Measurements from ENCODE around the gene DDAH1. TPM values are rescaled to one million over a fixed set of nuclear protein-coding genes. Genes with fewer than 3 reads are reported as not detected.

The DDAH1 gene
- polyA plus RNA-seq, 3 donors = 5.4 to 9.1 (median 5.6) TPM

DNA sequence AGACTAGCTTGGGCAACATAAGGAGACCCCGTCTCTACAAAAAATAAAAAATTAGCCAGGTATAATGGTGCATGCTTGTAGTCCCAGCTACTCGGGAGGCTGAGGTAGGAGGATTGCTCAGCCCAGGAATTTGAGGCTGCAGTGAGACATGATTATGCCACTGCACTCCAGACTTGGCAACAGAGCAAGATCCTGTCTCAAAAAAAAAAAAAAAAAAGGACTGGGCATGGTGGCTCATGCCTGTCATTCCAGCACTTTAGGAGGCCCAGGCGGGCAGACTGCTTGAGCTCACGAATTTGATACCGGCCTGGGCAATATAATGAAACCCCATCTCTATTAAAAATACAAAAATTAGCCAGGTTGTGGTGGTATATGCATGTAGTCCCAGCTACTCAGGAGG, 141.2 kb downstream of the DDAH1 start:
- 89 to 98% (median 96%) methylated on average over 5 of the region's 5 CpGs for WGBS, 3 donors

DNA sequence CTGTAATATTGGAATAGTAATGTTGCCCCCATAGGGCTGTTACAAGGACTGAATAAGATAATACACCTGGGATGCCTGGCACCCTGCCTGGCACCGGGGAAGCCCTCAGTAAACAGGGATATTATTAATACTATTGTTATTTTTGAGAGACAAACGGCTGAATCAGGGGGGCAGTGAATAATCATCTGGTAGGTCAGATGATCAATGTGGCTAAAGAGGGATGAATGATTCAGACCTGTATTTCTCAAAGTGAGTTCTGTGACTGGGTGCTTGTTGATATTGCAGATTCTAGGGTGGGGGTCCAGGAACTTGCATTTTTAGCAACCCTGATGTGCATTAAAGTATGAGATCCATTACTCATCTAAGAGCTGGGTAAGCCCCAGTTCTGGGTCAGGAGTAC, 142.3 kb downstream of the DDAH1 start:
- H3K27ac ChIP-seq (ENCODE audit: low read depth, low read length) = no peak overlapping the region
- 76 to 83% (median 82%) methylated on average over 2 of the region's 2 CpGs for WGBS, 3 donors

More for the DNA sequence above, 141.2 kb downstream of the DDAH1 start:
- no peak overlapping the region for H3K27ac ChIP-seq (ENCODE audit: low read depth, low read length)

DNA sequence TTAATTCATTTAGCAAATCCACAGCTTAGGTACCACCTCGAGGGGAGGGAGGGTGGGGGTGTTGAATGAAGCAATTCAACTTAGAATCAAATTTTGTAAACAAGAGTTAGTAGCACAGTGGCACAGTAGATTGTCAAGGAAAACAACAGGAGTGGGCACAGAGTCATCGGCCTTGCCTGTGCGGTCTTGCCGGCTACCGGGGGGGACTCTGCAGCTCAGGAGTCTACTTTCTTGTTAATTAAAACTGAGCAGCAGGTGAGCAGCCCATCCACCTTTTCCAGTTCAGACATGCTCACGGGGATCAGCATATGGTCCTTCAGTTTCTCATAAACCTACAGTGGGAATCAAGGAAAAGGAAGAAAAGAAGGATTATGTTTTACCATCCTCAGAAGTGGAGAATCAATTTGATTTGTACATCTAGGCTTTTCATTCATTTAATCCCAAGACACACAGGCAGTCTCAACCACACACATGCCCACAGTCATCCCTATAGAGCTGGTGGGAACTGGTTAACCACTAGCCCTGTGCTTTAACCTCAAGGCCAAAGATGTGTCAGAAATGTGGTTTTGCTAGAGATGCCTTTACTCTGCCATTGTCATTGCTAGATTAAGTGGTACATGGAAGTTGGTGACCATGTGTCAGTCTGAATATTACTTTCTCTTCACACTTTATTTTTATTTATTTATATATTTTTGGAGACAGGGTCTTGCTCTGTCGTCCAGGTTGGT, 143.6 kb downstream of the DDAH1 start:
- H3K27ac ChIP-seq (ENCODE audit: low read depth, low read length) = no peak overlapping the region
- WGBS, 3 donors = 82 to 89% (median 88%) methylated on average over 7 of the region's 7 CpGs

DNA sequence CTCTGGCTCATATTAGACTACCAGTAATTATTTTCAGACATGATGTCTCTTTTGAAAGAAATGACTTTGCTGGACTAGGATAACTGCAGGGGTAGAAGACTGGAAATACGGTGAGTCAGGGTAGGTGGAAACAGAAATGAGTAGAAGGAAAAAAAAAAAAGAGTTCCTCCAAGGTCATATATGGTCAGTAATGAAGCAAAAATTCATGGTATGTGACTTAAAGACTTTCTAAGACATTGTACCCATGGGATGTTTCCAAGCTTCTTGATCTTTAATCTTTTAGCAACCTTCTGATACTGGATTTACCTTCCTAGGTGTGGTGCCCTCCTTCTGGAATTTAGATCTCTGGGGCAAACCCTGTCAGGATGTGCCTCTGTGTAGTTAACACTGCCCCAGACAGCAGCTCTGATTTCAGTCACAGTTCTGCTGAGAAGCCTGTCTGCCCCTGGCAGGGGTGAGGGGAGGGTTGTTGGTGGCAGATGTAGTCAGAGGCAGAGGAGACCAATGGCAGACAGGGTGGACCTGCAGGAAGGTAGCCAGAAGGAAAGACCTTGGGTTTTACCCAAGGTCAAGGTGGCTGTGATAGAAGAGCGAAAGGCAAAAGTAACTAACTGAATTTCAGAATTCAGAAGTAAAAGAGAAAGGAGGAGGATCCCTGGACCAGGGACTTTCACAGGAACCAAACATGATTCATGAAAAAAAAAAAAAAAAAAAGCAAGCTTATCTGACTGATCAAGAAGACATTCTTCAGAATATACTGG, 144.4 kb downstream of the DDAH1 start:
- 67 to 86% (median 76%) methylated on average over 2 of the region's 2 CpGs for WGBS, 3 donors
- no peak overlapping the region for H3K27ac ChIP-seq (ENCODE audit: low read depth, low read length)

DNA sequence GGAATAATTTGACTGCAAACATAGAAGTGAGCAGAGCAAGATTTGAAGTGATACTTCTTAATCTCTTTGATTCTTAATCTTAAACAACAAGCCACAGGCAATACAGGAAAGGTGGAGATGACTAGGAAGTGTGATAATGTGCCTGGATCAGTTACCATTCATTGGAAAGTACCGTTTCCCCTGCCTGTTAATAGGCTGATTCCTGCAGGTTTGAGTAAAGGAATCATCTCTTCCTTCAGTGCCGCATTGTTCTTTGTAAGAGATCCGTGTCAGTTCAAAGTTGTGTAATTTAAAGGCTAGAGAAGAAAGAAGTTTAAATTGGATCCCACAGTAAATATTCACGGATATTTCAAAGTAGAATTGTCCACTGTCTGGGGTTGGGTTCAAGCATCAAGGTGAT, 145.0 kb downstream of the DDAH1 start:
- 51 to 82% (median 63%) methylated on average over 4 of the region's 4 CpGs for WGBS, 3 donors
- no peak overlapping the region for H3K27ac ChIP-seq (ENCODE audit: low read depth, low read length)

DNA sequence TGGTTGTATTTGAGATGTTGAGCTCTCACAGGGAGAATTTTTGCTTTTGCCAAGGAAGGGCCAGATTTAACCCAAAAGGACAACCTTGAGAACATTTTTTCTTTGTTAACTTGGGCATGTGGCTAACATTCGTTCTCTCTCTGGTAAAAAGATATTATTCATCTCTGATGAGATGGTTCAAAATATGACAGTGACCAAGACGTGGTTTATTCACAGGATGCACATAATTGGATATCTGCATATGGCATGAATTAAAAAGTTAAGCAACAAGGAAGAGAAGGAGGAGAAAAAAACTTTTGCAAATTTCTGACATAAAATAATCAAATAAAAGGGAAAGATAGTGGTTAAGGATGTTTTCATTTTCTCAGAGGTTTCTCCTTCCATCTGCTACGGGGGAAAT, 145.5 kb downstream of the DDAH1 start:
- no peak overlapping the region for H3K27ac ChIP-seq (ENCODE audit: low read depth, low read length)
- WGBS, 3 donors = 73 to 90% (median 73%) methylated on average over 3 of the region's 3 CpGs

DNA sequence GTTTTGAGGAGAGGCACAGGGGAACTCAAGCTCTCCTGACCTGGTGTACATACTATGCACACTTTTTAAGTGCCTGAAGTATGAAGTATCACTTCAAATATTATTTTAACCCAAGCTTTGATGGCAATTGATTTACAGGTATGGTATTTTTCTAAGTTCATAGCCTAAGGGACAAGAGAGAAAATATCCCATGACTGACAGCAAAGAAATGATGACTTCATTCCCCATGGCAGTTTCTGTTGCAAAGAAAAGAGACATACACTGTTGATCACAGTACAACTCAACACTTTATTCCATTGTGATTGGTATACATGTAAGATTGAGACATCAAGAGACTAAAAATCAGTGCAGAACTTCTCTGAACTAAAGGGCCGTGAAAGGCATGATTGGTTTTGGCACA, 146.7 kb downstream of the DDAH1 start:
- 87 to 100% (median 91%) methylated on average over 1 of the region's 1 CpG for WGBS, 3 donors

DNA sequence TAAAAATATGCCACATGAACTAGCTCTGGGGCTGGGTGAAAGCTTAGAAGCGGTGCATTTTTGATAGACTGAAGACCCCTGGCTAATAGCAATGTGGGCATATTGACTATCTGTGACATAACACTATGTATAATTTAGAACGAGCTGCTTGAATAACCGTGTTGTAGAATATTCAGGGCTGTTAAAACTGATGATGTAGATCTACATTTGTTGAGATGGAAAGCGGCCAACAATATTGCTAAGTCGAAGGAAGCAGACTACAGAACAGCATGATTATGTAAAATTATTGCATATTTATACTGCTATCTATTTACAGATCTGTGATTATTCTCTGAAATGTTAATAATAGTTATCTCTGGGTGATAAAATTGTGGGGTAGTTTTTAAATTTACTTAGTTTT, 147.4 kb downstream of the DDAH1 start:
- H3K27ac ChIP-seq (ENCODE audit: low read depth, low read length) = no peak overlapping the region
- WGBS, 3 donors = 71 to 81% (median 73%) methylated on average over 5 of the region's 5 CpGs

More for the DNA sequence above, 146.7 kb downstream of the DDAH1 start:
- H3K27ac ChIP-seq (ENCODE audit: low read depth, low read length) = no peak overlapping the region

DNA sequence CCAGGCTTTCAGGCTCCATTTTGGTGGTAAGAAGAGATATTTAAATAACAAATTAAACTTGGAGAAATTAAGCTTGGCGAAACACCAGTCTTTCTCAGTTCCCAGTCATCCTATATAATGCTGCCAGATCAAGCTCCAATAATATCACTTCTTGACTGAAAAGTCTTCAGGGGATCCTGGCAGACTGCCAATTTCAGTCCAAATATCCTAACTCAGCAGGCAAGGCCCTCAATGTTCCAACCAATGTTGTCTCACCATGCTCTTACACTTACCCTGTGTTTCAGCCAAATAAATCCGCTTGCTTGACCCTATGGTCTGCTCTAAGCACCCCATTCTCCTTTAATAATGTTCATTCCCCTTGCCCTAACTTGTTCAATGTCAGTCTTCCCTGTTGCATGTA, 148.6 kb downstream of the DDAH1 start:
- no peak overlapping the region for H3K27ac ChIP-seq (ENCODE audit: low read depth, low read length)
- WGBS, 3 donors = 92 to 98% (median 95%) methylated on average over 2 of the region's 2 CpGs

DNA sequence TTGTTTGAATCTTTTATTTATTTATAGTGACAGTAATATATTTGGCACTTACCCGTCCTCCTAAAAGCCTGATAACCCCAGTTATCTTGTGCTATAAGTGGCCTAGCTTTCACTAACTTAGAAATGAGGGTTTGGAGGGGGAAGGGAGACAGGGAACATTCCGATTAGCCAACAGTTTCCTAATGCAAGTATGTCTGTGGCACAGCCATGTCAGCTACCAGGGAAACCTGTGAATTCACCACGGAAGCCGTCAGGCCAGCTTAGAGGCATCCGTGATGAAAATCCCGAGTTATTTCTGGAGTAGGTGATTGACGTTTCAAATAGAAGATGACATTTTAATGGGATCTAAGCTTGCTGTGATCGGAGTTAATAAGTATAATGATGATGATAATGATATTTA, 149.2 kb downstream of the DDAH1 start:
- 75 to 83% (median 79%) methylated on average over 8 of the region's 8 CpGs for WGBS, 3 donors
- H3K27ac ChIP-seq (ENCODE audit: low read depth, low read length) = no peak overlapping the region

DNA sequence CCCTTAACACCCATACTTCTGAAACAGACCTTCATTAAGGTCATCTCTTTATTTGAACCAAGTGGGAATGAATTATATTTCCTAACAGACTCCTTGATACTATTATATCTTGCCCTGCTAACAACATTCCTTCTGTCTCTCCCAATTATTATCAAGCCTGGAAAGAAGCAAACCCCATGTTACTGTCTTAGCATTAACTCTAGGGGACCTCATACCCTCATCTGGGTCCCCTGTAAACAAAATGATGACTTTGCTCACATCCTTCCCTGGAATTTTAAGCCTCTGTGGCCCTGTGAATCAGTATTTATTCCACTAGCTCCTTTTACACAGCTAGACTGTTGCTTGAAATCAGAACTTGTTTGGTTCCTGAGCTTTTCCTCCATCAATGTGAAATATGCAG, 150.2 kb downstream of the DDAH1 start:
- no peak overlapping the region for H3K27ac ChIP-seq (ENCODE audit: low read depth, low read length)

DNA sequence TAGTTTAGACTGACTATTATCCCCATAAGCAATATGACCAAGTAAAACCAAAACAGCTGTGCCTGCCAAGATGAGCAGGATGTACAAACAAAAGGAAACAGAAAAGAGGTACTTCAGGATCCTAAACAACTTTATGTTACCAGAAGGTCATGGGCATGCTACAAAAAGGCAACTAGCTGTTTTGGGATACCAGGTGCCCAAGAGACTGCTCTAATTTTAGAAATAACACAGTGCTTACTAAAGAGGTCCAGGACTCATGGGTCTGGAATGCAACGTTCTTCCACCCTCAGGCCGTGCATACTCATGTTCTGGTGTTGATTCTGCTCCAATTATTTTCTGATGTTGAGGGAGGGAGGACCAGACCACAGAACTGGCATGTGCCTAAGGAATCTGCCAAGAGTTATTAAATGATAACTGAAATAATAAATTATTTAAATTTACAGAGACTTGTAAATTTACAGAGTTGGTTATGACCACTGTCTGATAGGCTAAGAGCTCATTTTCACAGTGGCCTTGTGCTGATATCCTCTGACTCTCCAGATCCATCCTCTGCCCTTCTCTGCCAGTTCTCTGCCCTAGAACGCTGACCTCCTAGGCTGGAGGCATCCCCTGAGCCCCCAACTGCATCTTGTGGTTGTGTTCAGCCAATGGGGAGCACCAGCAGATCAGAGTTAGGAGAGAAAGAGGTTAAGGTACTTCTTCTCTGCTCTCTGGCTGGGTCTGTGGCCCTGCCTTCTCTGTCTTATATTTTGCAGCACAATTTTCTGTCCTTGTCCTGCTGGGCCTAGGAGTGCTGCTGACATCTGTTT, 150.9 kb downstream of the DDAH1 start:
- no peak overlapping the region for H3K27ac ChIP-seq (ENCODE audit: low read depth, low read length)
- WGBS, 3 donors = 44 to 81% (median 52%) methylated on average over 3 of the region's 3 CpGs

DNA sequence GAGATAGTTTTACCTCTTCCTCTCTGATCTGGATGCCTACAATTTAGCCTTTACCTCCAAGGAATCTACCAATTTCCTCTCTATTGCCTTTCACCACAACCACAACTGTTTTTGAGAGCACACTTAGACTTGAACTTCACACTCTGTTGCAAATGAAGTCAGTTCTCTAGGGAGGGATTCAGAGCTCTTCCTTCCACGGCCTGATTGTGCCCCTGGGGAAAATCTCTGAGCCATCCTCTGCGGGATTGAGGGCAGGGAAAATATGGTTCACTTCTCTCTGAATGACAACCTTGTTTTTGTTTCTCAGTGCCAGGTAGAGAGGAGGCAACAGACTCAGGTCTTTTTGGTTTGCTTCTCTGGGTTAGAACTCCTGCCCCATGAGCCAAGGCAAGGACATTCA, 153.1 kb downstream of the DDAH1 start:
- WGBS, 3 donors = 48 to 60% (median 59%) methylated on average over 2 of the region's 2 CpGs
- no peak overlapping the region for H3K27ac ChIP-seq (ENCODE audit: low read depth, low read length)

DNA sequence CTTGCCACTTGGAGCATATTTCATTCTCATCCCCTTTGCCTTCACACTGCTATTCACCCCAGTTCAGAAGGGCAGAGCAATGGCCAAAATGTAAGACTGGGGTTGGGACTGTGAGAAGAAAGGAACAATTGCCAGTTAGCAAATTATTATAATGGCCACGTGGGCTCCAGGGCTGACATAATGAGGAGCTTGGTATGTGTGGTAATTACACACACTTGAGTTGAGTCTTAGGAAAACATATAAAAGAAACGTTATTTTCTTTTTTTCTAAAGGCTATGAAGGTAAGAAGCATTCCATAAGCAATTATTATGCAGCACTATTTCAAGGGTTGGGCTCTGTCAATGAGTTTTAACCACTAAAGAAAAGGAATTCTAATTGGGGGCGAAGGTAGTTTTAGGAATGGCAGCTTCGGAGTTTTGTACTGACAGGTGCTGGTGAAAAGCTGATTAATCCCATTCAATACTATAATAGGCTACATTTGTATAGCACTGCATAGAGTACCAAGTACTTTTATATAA, 156.1 kb downstream of the DDAH1 start:
- no peak overlapping the region for H3K27ac ChIP-seq (ENCODE audit: low read depth, low read length)
- WGBS, 3 donors = 62 to 73% (median 72%) methylated on average over 4 of the region's 4 CpGs

DNA sequence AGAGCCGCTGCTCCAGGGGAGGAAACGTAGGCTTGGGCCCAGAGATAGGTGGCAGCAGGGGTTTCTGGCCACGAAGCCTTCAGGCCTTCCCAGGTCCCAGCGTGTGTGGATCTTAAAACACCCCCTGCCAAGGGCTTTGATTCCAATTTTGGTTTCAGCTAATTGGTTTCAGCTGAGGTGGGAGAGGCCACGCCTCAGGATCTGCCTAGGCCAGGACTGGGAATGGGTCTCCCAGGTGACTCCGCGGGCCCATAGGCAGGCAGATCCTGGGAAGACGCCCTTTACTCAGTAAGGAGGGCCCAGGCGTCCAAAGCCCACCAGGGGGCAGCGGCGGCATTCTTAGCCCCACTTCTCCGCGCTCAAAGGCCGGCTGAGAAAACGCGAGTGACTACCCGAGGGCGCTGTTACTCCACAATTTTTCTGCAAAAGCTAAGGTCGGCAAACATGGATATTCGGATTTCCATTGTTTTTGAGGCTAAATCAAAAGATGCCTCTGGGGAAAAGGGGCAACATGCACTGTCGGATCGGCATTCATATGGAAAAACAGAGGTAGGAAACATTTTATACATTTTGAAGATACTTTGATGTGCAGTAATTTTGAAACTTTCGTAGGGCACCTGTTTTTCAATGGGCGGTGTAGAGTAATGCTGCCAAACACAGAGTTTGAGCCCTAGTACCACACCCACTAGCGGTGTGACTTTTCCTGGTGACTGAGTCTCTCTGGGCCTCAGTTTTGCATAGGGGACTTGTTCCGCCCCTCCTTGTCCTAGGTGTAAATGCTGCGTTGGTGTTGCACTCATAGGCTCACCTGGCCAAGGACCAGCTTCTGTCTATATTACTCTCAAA, 156.7 kb downstream of the DDAH1 start:
- no peak overlapping the region for H3K27ac ChIP-seq (ENCODE audit: low read depth, low read length)
- WGBS, 3 donors = 22 to 25% (median 23%) methylated on average over 27 of the region's 27 CpGs

DNA sequence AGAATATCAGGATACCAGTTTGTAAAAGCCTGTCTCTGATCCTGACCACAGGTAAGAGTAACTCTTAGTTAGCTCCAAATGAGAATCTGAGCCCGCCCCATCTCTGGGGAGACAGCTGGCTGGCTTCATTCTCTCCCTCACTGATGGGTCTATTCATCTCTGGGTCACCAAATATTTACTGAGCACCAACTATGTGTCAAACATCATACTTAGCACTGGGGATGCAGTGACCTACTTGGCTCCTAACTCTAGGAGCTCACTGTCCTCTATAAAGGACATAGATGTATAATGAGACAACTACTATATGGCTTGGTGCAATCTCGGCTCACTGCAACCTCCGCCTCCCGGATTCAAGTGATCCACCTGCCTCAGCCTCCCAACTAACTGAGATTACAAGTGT, 158.7 kb downstream of the DDAH1 start:
- 88 to 98% (median 92%) methylated on average over 4 of the region's 4 CpGs for WGBS, 3 donors
- no peak overlapping the region for H3K27ac ChIP-seq (ENCODE audit: low read depth, low read length)

DNA sequence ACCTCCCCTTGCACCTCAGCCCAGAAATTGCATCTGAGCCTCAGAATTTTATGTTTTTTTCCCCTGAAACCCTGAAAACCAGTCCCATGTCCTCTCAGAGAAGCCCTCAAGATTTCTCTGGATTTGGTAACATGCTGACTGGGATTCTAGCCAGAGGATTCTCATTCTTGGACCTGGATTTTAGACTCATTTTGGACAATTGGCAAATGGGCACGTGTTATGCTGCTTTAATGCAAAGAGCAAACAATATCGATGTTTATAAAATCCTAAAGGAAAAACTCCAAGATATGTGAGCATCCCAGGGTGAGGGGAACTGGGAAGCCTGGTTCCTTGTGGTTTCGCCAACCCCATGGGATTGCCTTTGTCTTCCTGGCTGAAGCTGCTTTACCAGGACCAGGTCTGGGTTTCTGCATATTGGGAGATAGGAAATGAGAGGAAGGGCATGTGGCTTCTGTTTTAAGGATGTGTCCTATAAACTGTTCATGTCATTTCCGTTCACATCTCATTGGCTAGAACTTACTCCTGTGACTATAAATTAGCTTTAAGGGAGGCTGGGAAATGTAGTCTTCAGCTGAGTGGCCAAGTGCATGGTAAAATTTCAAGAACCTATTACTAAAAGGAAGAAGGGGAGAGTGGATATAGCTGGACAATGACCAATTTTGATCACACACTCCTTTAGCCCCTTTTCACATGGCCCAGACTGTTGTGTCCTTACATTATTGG, 161.4 kb downstream of the DDAH1 start:
- H3K27ac ChIP-seq (ENCODE audit: low read depth, low read length) = no peak overlapping the region
- 61 to 86% (median 61%) methylated on average over 4 of the region's 4 CpGs for WGBS, 3 donors

DNA sequence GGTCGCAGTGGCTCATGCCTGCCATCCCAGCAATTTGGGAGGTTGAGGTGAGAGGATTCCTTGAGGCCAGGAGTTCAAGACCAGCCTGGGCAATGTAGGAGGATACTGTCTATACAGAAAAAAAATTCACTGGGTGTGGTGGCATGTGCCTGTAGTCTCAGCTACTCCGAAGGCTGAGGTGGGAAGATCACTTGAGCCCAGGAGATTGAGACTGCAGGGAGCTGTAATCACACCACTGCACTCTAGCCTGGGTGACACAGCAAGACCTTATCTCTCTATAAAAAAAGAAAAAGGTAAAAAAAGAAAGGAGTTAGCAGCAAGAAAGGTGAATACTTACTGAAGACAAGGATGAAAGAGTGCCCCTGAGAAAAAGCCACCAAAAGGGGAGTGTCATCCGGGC, 164.8 kb downstream of the DDAH1 start:
- WGBS, 3 donors = 77 to 93% (median 83%) methylated on average over 3 of the region's 3 CpGs
- H3K27ac ChIP-seq (ENCODE audit: low read depth, low read length) = no peak overlapping the region
